Measurements from ENCODE around the gene PABPC4L.

PABPC4L gene

GRCh38 chr4:134189480-134189879, 12.1 kb downstream of the PABPC4L start:
- Histone ChIP-seq H3K4me3 (ENCODE audit: low read depth, low read length) (no peak overlapping the region), H3K9ac (ENCODE audit: low read depth, low read length) (no peak overlapping the region), H3K36me3 (ENCODE audit: control insufficient read depth, insufficient read depth, low read length) (no peaks in the 10 kb centered on the region), H3K4me1 (ENCODE audit: control insufficient read depth, insufficient read depth, low read length) (no peaks in the 10 kb centered on the region), H3K27me3 (ENCODE audit: control insufficient read depth, insufficient read depth, low read length) (no peaks in the 10 kb centered on the region), H3K9me3 (ENCODE audit: control insufficient read depth, insufficient read depth, low read length) (no peaks in the 10 kb centered on the region)

- Histone ChIP-seq H3K4me1 (ENCODE audit: control insufficient read depth, insufficient read depth, low read length) (peaks cover 5% of the 10 kb centered on the region), H3K27me3 (ENCODE audit: control insufficient read depth, insufficient read depth, low read length) (no peaks in the 10 kb centered on the region), H3K9ac (ENCODE audit: low read depth, low read length) (no peak overlapping the region), H3K9me3 (ENCODE audit: control insufficient read depth, insufficient read depth, low read length) (no peaks in the 10 kb centered on the region), H3K36me3 (ENCODE audit: control insufficient read depth, insufficient read depth, low read length) (no peaks in the 10 kb centered on the region), H3K4me3 (ENCODE audit: low read depth, low read length) (no peak overlapping the region)
Observed at GRCh38 chr4:134178706-134179105, 22.9 kb downstream of the PABPC4L start.

GRCh38 chr4:134174271-134174670, 27.3 kb downstream of the PABPC4L start:
- H3K36me3 ChIP-seq (ENCODE audit: control insufficient read depth, insufficient read depth, low read length): no peaks in the 10 kb centered on the region
- H3K9ac ChIP-seq (ENCODE audit: low read depth, low read length): no peak overlapping the region
- peaks cover 3% of the 10 kb centered on the region for H3K4me1 ChIP-seq (ENCODE audit: control insufficient read depth, insufficient read depth, low read length)
- H3K9me3 ChIP-seq (ENCODE audit: control insufficient read depth, insufficient read depth, low read length): no peaks in the 10 kb centered on the region
- no peaks in the 10 kb centered on the region for H3K27me3 ChIP-seq (ENCODE audit: control insufficient read depth, insufficient read depth, low read length)
- no peak overlapping the region for H3K4me3 ChIP-seq (ENCODE audit: low read depth, low read length)

GRCh38 chr4:134160211-134160610, 41.4 kb downstream of the PABPC4L start:
- H3K9ac ChIP-seq (ENCODE audit: low read depth, low read length): no peak overlapping the region
- no peaks in the 10 kb centered on the region for H3K36me3 ChIP-seq (ENCODE audit: control insufficient read depth, insufficient read depth, low read length)
- H3K4me1 ChIP-seq (ENCODE audit: control insufficient read depth, insufficient read depth, low read length): no peaks in the 10 kb centered on the region
- H3K9me3 ChIP-seq (ENCODE audit: control insufficient read depth, insufficient read depth, low read length): no peaks in the 10 kb centered on the region
- no peak overlapping the region for H3K4me3 ChIP-seq (ENCODE audit: low read depth, low read length)
- H3K27me3 ChIP-seq (ENCODE audit: control insufficient read depth, insufficient read depth, low read length): no peaks in the 10 kb centered on the region

- H3K4me3 ChIP-seq (ENCODE audit: low read depth, low read length): no peak overlapping the region
- no peak overlapping the region for H3K9ac ChIP-seq (ENCODE audit: low read depth, low read length)
- no peaks in the 10 kb centered on the region for H3K27me3 ChIP-seq (ENCODE audit: control insufficient read depth, insufficient read depth, low read length)
- H3K36me3 ChIP-seq (ENCODE audit: control insufficient read depth, insufficient read depth, low read length): no peaks in the 10 kb centered on the region
- H3K4me1 ChIP-seq (ENCODE audit: control insufficient read depth, insufficient read depth, low read length): no peaks in the 10 kb centered on the region
- H3K9me3 ChIP-seq (ENCODE audit: control insufficient read depth, insufficient read depth, low read length): no peaks in the 10 kb centered on the region
Observed at GRCh38 chr4:134154097-134154496, 47.5 kb downstream of the PABPC4L start.

GRCh38 chr4:134147941-134148340, 53.6 kb downstream of the PABPC4L start:
- peaks cover 20% of the 10 kb centered on the region for H3K4me1 ChIP-seq (ENCODE audit: control insufficient read depth, insufficient read depth, low read length)
- H3K36me3 ChIP-seq (ENCODE audit: control insufficient read depth, insufficient read depth, low read length): no peaks in the 10 kb centered on the region
- peaks cover 2% of the 10 kb centered on the region for H3K27me3 ChIP-seq (ENCODE audit: control insufficient read depth, insufficient read depth, low read length)
- no peaks in the 10 kb centered on the region for H3K9me3 ChIP-seq (ENCODE audit: control insufficient read depth, insufficient read depth, low read length)
- no peak overlapping the region for H3K9ac ChIP-seq (ENCODE audit: low read depth, low read length)
- no peak overlapping the region for H3K4me3 ChIP-seq (ENCODE audit: low read depth, low read length)
